ENCODE data around the gene RBM47.

The RBM47 gene

GRCh38 chr4:40586729-40587128, 42.9 kb downstream of the RBM47 start (continued):
- TF ChIP-seq ELK4 (IDR thresholded peaks at IDR 0.05; ENCODE audit: borderline replicate concordance, low read depth, low read length) (no peak), ZNF398 (tag by site-specific recombination; IDR thresholded peaks at IDR 0.05) (no peak), KLF17 (tag by site-specific recombination; IDR thresholded peaks at IDR 0.05) (no peak), ZNF585B (tag by site-specific recombination; IDR thresholded peaks at IDR 0.05) (no peak), ZNF175 (tag by site-specific recombination; IDR thresholded peaks at IDR 0.05) (no peak)

GRCh38 chr4:40586034-40586433, 43.6 kb downstream of the RBM47 start:
- Histone ChIP-seq H3K4me3 (ENCODE audit: low read depth, low read length) (no peak overlapping the region), H3K4me1 (ENCODE audit: control insufficient read depth, insufficient read depth, low read length) (no peaks in the 10 kb centered on the region), H3K9me3 (ENCODE audit: control insufficient read depth, insufficient read depth, low read depth, low read length) (no peaks in the 10 kb centered on the region), H3K36me3 (ENCODE audit: control insufficient read depth in 2 of 2, insufficient read depth in 1 of 2, low read length in 2 of 2) (no peaks in the 10 kb centered on the region), H3K27ac (ENCODE audit: extremely low read depth, low read depth, low read length) (no peak overlapping the region)
- no peak for TF ChIP-seq ZNF596 (tag by site-specific recombination; IDR thresholded peaks at IDR 0.05)
- TF ChIP-seq MZF1 (tag by site-specific recombination; IDR thresholded peaks at IDR 0.05; ENCODE audit: borderline replicate concordance) = no peak
- TF ChIP-seq ZNF513 (tag by site-specific recombination; IDR thresholded peaks at IDR 0.05) = no peak
- no peak for TF ChIP-seq ZBTB10 (tag by site-specific recombination; IDR thresholded peaks at IDR 0.05)
- no peak for TF ChIP-seq GLIS2 (tag by site-specific recombination; IDR thresholded peaks at IDR 0.05)
- TF ChIP-seq ZNF610 (tag by site-specific recombination; IDR thresholded peaks at IDR 0.05; ENCODE audit: borderline replicate concordance) = no peak
- TF ChIP-seq ZFP69B (tag by site-specific recombination; IDR thresholded peaks at IDR 0.05) = no peak
- TF ChIP-seq ZBTB1 (tag by site-specific recombination; IDR thresholded peaks at IDR 0.05) = no peak
- no peak for TF ChIP-seq SALL2 (tag by site-specific recombination; IDR thresholded peaks at IDR 0.05; ENCODE audit: borderline replicate concordance)
- no peak for TF ChIP-seq MYNN (tag by site-specific recombination; IDR thresholded peaks at IDR 0.05; ENCODE audit: borderline replicate concordance)
- no peak for TF ChIP-seq ZNF626 (tag by site-specific recombination; IDR thresholded peaks at IDR 0.05)
- no peak for TF ChIP-seq ZNF155 (tag by site-specific recombination; IDR thresholded peaks at IDR 0.05)
- TF ChIP-seq ZNF510 (tag by site-specific recombination; IDR thresholded peaks at IDR 0.05; ENCODE audit: insufficient replicate concordance) = no peak
- no peak for TF ChIP-seq ZNF629 (tag by site-specific recombination; IDR thresholded peaks at IDR 0.05)
- no peak for TF ChIP-seq GLIS1 (tag by site-specific recombination; IDR thresholded peaks at IDR 0.05)
- no peak for TF ChIP-seq ZNF184 (tag by site-specific recombination; IDR thresholded peaks at IDR 0.05)
- TF ChIP-seq ELK4 (IDR thresholded peaks at IDR 0.05; ENCODE audit: borderline replicate concordance, low read depth, low read length) = no peak
- no peak for TF ChIP-seq ZNF146 (tag by site-specific recombination; IDR thresholded peaks at IDR 0.05)
- no peak for TF ChIP-seq ZNF248 (tag by site-specific recombination; IDR thresholded peaks at IDR 0.05)
- TF ChIP-seq ZNF280D (tag by site-specific recombination; IDR thresholded peaks at IDR 0.05) = no peak
- CTCF ChIA-PET = no interaction called here
- POLR2A ChIA-PET = no interaction called here
